ENCODE results near the gene IGF2BP3.

GRCh38 chr7:23475576-23475839 lies 5.2 kb upstream of the IGF2BP3 start:
- TF ChIP-seq CTCF (IDR thresholded peaks at IDR 0.05) (no peak), ZFX (IDR thresholded peaks at IDR 0.05; ENCODE audit: borderline replicate concordance) (no peak)

All from 22Rv1 (cell line).